Lung microvascular endothelial cell (primary cell): ENCODE data around the gene MAPKAPK2. TPM values are rescaled to one million over a fixed set of nuclear protein-coding genes. Genes with fewer than 3 reads are reported as not detected.

Experiments used
- DNase-seq, 2 donors: peaks; one replicate each; pipeline versions ENCODE4 v3.0.0 to v3.0.0-alpha.2; 2010; ENCODE audit warnings: low read depth in 2 of 2
- total RNA-seq: library from RNA; depleted of rRNA; stranded (reverse); fragments of >200 nt; gene quantifications from 2 replicates; pipeline ENCODE4 v1.2.1, GENCODE V29; 2014

The MAPKAPK2 gene
- total RNA-seq, 1 donor from 2014 or later, result 30.2 TPM

GRCh38 chr1:206717674-206717989, 32.9 kb downstream of the MAPKAPK2 start:
- no peak for DNase-seq

- no peak for DNase-seq
These were observed 34.6 kb downstream of the MAPKAPK2 start for GRCh38 chr1:206719169-206719839.

- DNase-seq, result no peak
These were observed 36.7 kb downstream of the MAPKAPK2 start for GRCh38 chr1:206721454-206721853.

GRCh38 chr1:206722751-206723461, 38.2 kb downstream of the MAPKAPK2 start:
- no peak for DNase-seq

GRCh38 chr1:206723462-206723804, 38.7 kb downstream of the MAPKAPK2 start:
- no peak for DNase-seq

GRCh38 chr1:206723805-206724472, 39.2 kb downstream of the MAPKAPK2 start:
- DNase-seq, result no peak

GRCh38 chr1:206725109-206725963, 40.6 kb downstream of the MAPKAPK2 start:
- DNase-seq, result peak; percentile 50 to 58

GRCh38 chr1:206727981-206728696, 43.4 kb downstream of the MAPKAPK2 start:
- no peak for DNase-seq

- DNase-seq, result no peak
These were observed 43.9 kb downstream of the MAPKAPK2 start for GRCh38 chr1:206728697-206728987.

- no peak for DNase-seq
These were observed 44.3 kb downstream of the MAPKAPK2 start for GRCh38 chr1:206729050-206729449.

GRCh38 chr1:206729507-206729906, 44.8 kb downstream of the MAPKAPK2 start:
- DNase-seq, result no peak

GRCh38 chr1:206732508-206732907, 47.8 kb downstream of the MAPKAPK2 start:
- DNase-seq, result no peak

- DNase-seq, result no peak
These were observed 48.3 kb downstream of the MAPKAPK2 start for GRCh38 chr1:206732992-206733391.

GRCh38 chr1:206734499-206735142, 49.9 kb downstream of the MAPKAPK2 start:
- DNase-seq, result peak; percentile 41 to 47

GRCh38 chr1:206735553-206736031, 50.9 kb downstream of the MAPKAPK2 start:
- DNase-seq, result peak in 1 of 2 donors; percentile 35

GRCh38 chr1:206736878-206737728, 52.4 kb downstream of the MAPKAPK2 start:
- DNase-seq, result no peak

GRCh38 chr1:206737729-206738201, 53.1 kb downstream of the MAPKAPK2 start:
- DNase-seq, result no peak

- peak in 1 of 2 donors; percentile 15 for DNase-seq
These were observed 54.0 kb downstream of the MAPKAPK2 start for GRCh38 chr1:206738370-206739366.
